PC-9 (cell line): ENCODE results near the gene IL32. TPM values are rescaled to one million over a fixed set of nuclear protein-coding genes. Genes with fewer than 3 reads are reported as not detected.

Source experiments
- BruUV-seq: library from RNA; stranded (reverse); fragments of 400-500 nt; replicated peaks from 2 replicates; lab custom pipeline; 2021; lab: Mats Ljungman, UMichigan
- CTCF ChIA-PET: fragments of 300-600 bp; sonication (Branson Sonifier 250); formaldehyde crosslinking; loops from one replicate; lab custom pipeline; 2022; ENCODE audit warnings: antibody characterized with exemption; lab: Charles Lee
- POLR2A ChIA-PET: fragments of 300-600 bp; sonication (Branson Sonifier 250); formaldehyde crosslinking; loops from one replicate; lab custom pipeline; 2022; ENCODE audit warnings: antibody characterized with exemption; ENCODE audit not compliant: unreplicated experiment; lab: Charles Lee
- DNase-seq, 2 experiments: peaks; one replicate each; pipeline versions ENCODE4 v3.0.0 to v3.0.0-alpha.2; 2015 to 2022; ENCODE audit warnings: mixed read lengths in 1 of 2
- H2AFZ ChIP-seq: fragments of 200-600 bp; sonication (generic); 2 replicates; pipeline ENCODE4 v1.8.1; 2017; ENCODE audit warnings: antibody characterized with exemption
- H3F3A ChIP-seq: fragments of 200-600 bp; sonication (generic); 2 replicates; pipeline ENCODE4 v1.8.1; 2017; ENCODE audit warnings: antibody characterized with exemption, mild to moderate bottlenecking, low read depth; ENCODE audit not compliant: insufficient read depth
- H3K27ac ChIP-seq: fragments of 200-600 bp; sonication (generic); 2 replicates; pipeline ENCODE4 v1.6.1; 2016; ENCODE audit warnings: mixed run types
- H3K27me3 ChIP-seq: fragments of 200-600 bp; sonication (generic); 2 replicates; pipeline ENCODE4 v1.6.1; 2016; ENCODE audit warnings: low read depth, mixed run types; ENCODE audit not compliant: insufficient read depth
- H3K36me3 ChIP-seq: fragments of 200-600 bp; sonication (generic); 2 replicates; pipeline ENCODE4 v1.6.1; 2016; ENCODE audit warnings: low read depth, mixed run types
- H3K4me1 ChIP-seq: fragments of 200-600 bp; sonication (generic); replicated peaks from 2 replicates; pipeline ENCODE4 v1.6.1; 2016; ENCODE audit warnings: mixed run types; ENCODE audit not compliant: insufficient read depth
- H3K4me2 ChIP-seq: fragments of 200-600 bp; sonication (generic); 2 replicates; pipeline ENCODE4 v1.6.1; 2017; ENCODE audit warnings: mixed run types
- H3K4me3 ChIP-seq: fragments of 200-600 bp; sonication (generic); 2 replicates; pipeline ENCODE4 v1.6.1; 2016; ENCODE audit warnings: mixed run types
- H3K79me2 ChIP-seq: fragments of 200-600 bp; sonication (generic); 2 replicates; pipeline ENCODE4 v1.6.1; 2017; ENCODE audit warnings: low read depth, mixed run types
- H3K9me2 ChIP-seq: fragments of 200-600 bp; sonication (generic); 2 replicates; pipeline ENCODE4 v1.8.1; 2017; ENCODE audit warnings: mild to moderate bottlenecking; ENCODE audit not compliant: insufficient read depth
- H3K9me3 ChIP-seq: fragments of 200-600 bp; sonication (generic); 2 replicates; pipeline ENCODE4 v1.8.1; 2016; ENCODE audit warnings: low read depth; ENCODE audit not compliant: insufficient read depth
- H4K20me1 ChIP-seq: fragments of 200-600 bp; sonication (generic); 2 replicates; pipeline ENCODE4 v1.8.1; 2017; ENCODE audit not compliant: insufficient read depth
- CTCF ChIP-seq: fragments of 200-600 bp; sonication (generic); conservative IDR thresholded peaks from 2 replicates; pipeline ENCODE4 v1.6.1; 2017; ENCODE audit warnings: mixed run types, antibody characterized with exemption, mild to moderate bottlenecking, moderate library complexity
- EZH2 ChIP-seq: fragments of 200-600 bp; sonication (generic); IDR thresholded peaks from 2 replicates; pipeline ENCODE4 v1.8.0; 2017; ENCODE audit warnings: antibody characterized with exemption, low read depth
- intact Hi-C: fragments of 100-400 bp; cut with micrococcal nuclease; formaldehyde crosslinking; loops from one replicate; pipeline ENCODE4 v1.10.0; 2022; ENCODE audit not compliant: unreplicated experiment
- total RNA-seq: library from RNA; stranded (reverse); gene quantifications from 2 replicates; pipeline ENCODE4 v1.2.3, GENCODE V29; 2021

IL32 gene
- total RNA-seq, 1 experiment from 2014 or later, result 2.2 TPM

GRCh38 chr16:3058139-3059030, 7.1 kb upstream of the IL32 start:
- no TSS peak for BruUV-seq

GRCh38 chr16:3059041-3059722, 6.3 kb upstream of the IL32 start:
- Histone ChIP-seq H3K27me3 (no peaks in the 10 kb centered on the region), H2AFZ (peak overlapping the region; percentile 98), H3K36me3 (no peaks in the 10 kb centered on the region), H4K20me1 (no peaks in the 10 kb centered on the region), H3K4me3 (peak overlapping the region; percentile 88), H3K9me2 (no peaks in the 10 kb centered on the region), H3K9me3 (no peaks in the 10 kb centered on the region), H3K4me2 (peak overlapping the region; percentile 82), H3F3A (peaks cover 8% of the 10 kb centered on the region; the same call in 1 of the 2 replicates), H3K4me1 (peaks cover 10% of the 10 kb centered on the region; the same call in 1 of the 2 replicates), H3K79me2 (no peaks in the 10 kb centered on the region), H3K27ac (no peak overlapping the region)
- POLR2A ChIA-PET, result interaction anchor here (0.6 kb wide), 2 partner anchors 20 to 91 kb away, joined by 3 to 4 read pairs; no protein-coding TSS in a partner anchor
- no TSS peak for BruUV-seq
- no peak for TF ChIP-seq EZH2
- TF ChIP-seq CTCF, result peak; percentile 85
- CTCF ChIA-PET, result interaction anchor here (0.6 to 2.2 kb wide), 12 partner anchors 8 to 303 kb away, joined by 3 to 13 read pairs (median 3); partner anchors contain the start of gene ZNF205
- peak; percentile 71 to 98 for DNase-seq
- intact Hi-C loops, result loop anchor here (1.0 to 5.0 kb wide), 6 partner anchors 28 to 108 kb away; partner anchors contain the start of gene ZNF205

More at GRCh38 chr16:3058139-3059030, 7.1 kb upstream of the IL32 start:
- no peaks in the 10 kb centered on the region for H3K9me2 ChIP-seq
- TF ChIP-seq EZH2 (no peak), CTCF (no peak)
- H3K4me3 ChIP-seq, result peak overlapping the region; percentile 88
- ChIA-PET POLR2A (interaction anchor here (0.6 to 0.8 kb wide), 3 partner anchors 31 to 130 kb away, joined by 3 to 7 read pairs (median 6); partner anchors contain the start of gene OR1F1), CTCF (interaction anchor here (0.6 to 2.2 kb wide), 11 partner anchors 13 to 303 kb away, joined by 3 to 13 read pairs (median 3); partner anchors contain the start of gene ZNF205)
- no peaks in the 10 kb centered on the region for H4K20me1 ChIP-seq
- H3K27ac ChIP-seq, result no peak overlapping the region
- no peaks in the 10 kb centered on the region for H3K27me3 ChIP-seq
- peaks cover 10% of the 10 kb centered on the region; the same call in 1 of the 2 replicates for H3K4me1 ChIP-seq
- peak in 1 of 2 experiments; percentile 45 for DNase-seq
- no peaks in the 10 kb centered on the region for H3K9me3 ChIP-seq
- intact Hi-C loops, result loop anchor here (1.0 to 5.0 kb wide), 7 partner anchors 22 to 109 kb away; partner anchors contain the start of genes BICDL2 and ZNF205
- peaks cover 8% of the 10 kb centered on the region; the same call in 1 of the 2 replicates for H3F3A ChIP-seq
- peak overlapping the region; percentile 82 for H3K4me2 ChIP-seq
- no peaks in the 10 kb centered on the region for H3K36me3 ChIP-seq
- no peaks in the 10 kb centered on the region for H3K79me2 ChIP-seq
- H2AFZ ChIP-seq, result peak overlapping the region; percentile 98
